ENCODE data around the gene THBS1.

Gene THBS1

GRCh38 chr15:39574427-39574826 lies 6.5 kb upstream of the THBS1 start:
- DNase-seq = no peak

- DNase-seq = no peak
Measured at GRCh38 chr15:39575180-39575579, 5.7 kb upstream of the THBS1 start.

- no peak for DNase-seq
Measured at GRCh38 chr15:39578851-39579486, 1.9 kb upstream of the THBS1 start.

GRCh38 chr15:39579487-39580116 lies 1.3 kb upstream of the THBS1 start:
- peak; percentile 26 for DNase-seq

- peak; percentile 84 for DNase-seq
Measured at GRCh38 chr15:39580117-39580484, 778 bp upstream of the THBS1 start.

- DNase-seq = no peak
Measured at GRCh38 chr15:39581242-39581792, 438 bp downstream of the THBS1 start.

- no peak for DNase-seq
Measured at GRCh38 chr15:39581793-39582285, 960 bp downstream of the THBS1 start.

GRCh38 chr15:39582286-39582976 lies 1.6 kb downstream of the THBS1 start:
- no peak for DNase-seq

- no peak for DNase-seq
Measured at GRCh38 chr15:39582977-39583595, 2.2 kb downstream of the THBS1 start.

- DNase-seq = no peak
Measured at GRCh38 chr15:39583596-39584265, 2.9 kb downstream of the THBS1 start.

- DNase-seq = no peak
Measured at GRCh38 chr15:39584266-39584659, 3.4 kb downstream of the THBS1 start.

- no peak for DNase-seq
Measured at GRCh38 chr15:39584662-39585388, 3.9 kb downstream of the THBS1 start.

- DNase-seq = no peak
Measured at GRCh38 chr15:39585389-39585841, 4.5 kb downstream of the THBS1 start.

GRCh38 chr15:39585871-39586301 lies 5.0 kb downstream of the THBS1 start:
- no peak for DNase-seq

- DNase-seq = no peak
Measured at GRCh38 chr15:39586387-39587095, 5.7 kb downstream of the THBS1 start.

- DNase-seq = no peak
Measured at GRCh38 chr15:39587096-39587721, 6.3 kb downstream of the THBS1 start.

GRCh38 chr15:39587731-39588530 lies 7.1 kb downstream of the THBS1 start:
- DNase-seq = no peak

GRCh38 chr15:39588531-39589192 lies 7.8 kb downstream of the THBS1 start:
- DNase-seq = no peak

- DNase-seq = no peak
Measured at GRCh38 chr15:39589193-39589814, 8.4 kb downstream of the THBS1 start.

Data from COR-L47 (cell line).